ENCODE measurements around the gene CT45A10.
"Not testable (repeated sequence)": the region's sequence is repeated elsewhere in the genome, so short reads cannot be mapped to it uniquely, and the experiment has no call there.

The CT45A10 gene, protein sequence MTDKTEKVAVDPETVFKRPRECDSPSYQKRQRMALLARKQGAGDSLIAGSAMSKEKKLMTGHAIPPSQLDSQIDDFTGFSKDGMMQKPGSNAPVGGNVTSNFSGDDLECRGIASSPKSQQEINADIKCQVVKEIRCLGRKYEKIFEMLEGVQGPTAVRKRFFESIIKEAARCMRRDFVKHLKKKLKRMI

DNA sequence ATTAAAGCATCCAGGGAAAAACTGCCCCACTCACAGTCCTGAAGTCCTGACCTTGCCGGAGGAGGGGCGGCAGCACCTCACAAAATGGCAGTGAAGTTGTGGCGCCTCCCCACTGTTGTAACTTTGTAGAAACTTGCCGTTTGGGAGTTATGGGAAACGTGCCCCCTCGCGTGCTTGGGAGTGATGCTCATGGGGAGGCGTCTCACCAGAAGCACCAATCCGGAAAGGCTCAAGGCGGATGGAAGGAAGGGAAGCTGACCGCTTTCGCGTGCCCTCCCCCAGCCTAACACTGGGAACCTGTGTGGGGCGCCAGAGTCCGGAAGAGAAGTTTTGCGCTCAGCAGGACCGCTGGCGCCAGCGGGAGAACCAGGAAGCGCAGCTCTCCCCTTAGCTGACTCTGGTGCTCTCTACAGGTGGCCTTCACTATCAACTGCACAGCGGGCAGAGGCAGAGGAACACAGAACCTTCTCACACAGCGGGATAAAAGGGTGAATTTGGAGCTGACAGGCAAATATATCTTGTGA is at the start of gene CT45A10, which contains the start of gene SAGE1:
TSS of gene CT45A10 (minus strand) at position 151 of the 524 bp plus-strand sequence. CDS start 8,100 bp downstream, outside the sequence.
TSS of gene SAGE1 (plus strand) at position 423 of the 524 bp plus-strand sequence. CDS start 2,527 bp downstream, outside the sequence.
- Mint-ChIP-seq H3K9me3 (no peaks in the 10 kb centered on the region), H3K4me3 (no peak within 1 kb of the TSS), H3K4me1 (ENCODE audit: low read depth) (no peaks in the 10 kb centered on the region), H3K27me3 (no peaks in the 10 kb centered on the region), H3K36me3 (ENCODE audit: low read depth) (no peaks in the 10 kb centered on the region), H3K27ac (no peak within 1 kb of the TSS)
- intact Hi-C loops (cut with micrococcal nuclease), result no loop called here

DNA sequence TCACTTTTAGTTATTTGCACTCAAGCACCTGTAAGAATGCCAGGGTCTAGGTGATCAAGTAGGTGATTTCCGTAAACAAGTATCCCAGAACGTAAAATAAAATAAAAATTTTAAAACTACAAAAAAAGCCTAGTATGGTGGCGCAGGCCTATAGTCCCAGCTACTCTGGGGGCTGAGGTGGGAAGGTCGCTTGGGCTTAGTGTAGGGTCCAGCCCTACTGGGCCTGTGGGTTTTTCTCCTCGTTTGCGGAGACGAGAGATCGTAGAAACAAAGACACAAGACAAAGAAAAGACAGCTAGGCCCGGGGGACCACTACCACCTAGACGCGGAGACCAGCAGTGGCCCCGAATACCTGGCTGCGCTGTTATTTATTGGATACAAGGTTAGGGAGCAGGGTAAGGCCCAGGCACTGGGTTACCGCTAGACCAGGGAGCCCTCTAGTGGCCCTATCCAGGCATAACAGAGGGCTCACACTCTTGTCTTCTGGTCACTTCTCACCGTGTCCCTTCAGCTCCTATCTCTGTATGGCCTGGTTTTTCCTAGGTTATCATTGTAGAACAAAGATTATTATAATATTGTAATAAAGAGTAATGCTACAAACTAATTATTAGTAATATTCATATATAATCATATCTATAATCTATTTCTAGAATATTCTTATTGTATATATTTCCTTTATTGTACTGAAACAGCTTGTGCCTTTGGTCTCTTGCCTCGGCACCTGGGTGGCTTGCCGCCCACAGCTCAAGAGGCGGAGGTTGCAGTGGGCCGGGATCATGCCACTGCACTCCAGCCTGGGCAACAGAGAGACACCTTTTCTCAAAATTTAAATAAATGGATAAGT is 38.6 kb upstream of the CT45A10 start:
- Mint-ChIP-seq H3K4me1 (ENCODE audit: low read depth) (no peaks in the 10 kb centered on the region), H3K36me3 (ENCODE audit: low read depth) (no peaks in the 10 kb centered on the region), H3K27me3 (no peaks in the 10 kb centered on the region), H3K4me3 (no peak overlapping the region), H3K27ac (no peak overlapping the region), H3K9me3 (no peaks in the 10 kb centered on the region)
- intact Hi-C loops (cut with micrococcal nuclease), result no loop called here

DNA sequence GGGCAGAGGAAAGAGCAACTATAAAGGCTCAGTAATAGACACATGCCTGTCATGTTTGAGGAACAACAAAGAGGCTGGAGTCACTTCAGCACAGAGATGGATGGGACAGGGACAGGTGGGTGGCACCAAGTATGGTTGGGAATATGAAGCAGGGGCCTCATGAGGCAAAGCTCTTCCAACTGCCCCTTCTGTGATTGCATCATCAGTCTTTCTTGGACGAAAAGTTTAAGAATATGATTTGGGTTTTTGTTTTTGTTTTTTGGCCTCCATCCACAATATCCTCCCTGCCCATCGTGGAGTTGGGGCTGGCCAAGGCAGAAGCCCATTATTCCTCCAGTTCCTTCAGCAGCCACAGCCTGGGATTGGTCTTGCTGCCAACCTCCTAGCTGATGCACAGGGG is 34.7 kb upstream of the CT45A10 start:
- Mint-ChIP-seq H3K4me3 (no peak overlapping the region), H3K4me1 (ENCODE audit: low read depth) (no peaks in the 10 kb centered on the region), H3K27ac (no peak overlapping the region), H3K27me3 (no peaks in the 10 kb centered on the region), H3K36me3 (ENCODE audit: low read depth) (no peaks in the 10 kb centered on the region), H3K9me3 (no peaks in the 10 kb centered on the region)
- intact Hi-C loops (cut with micrococcal nuclease), result no loop called here

DNA sequence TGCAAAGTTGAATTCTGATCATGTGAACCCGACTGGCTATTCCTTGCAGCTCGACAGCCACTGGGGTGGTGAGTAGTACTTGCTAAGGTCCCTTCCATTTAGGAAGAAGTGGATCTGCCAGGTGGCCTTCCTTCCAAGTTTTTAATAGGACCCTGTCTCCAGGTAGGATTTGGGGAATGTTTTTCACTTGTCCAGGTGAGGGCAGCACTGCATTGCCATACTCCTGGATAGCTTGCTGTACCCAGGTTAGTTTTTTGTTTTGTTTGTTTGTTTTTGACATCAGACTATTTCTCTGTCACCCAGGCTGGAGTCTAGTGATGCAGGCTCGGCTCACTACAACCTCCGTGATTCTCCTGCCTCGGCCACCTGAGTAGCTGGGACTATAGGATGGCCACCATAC is 30.1 kb upstream of the CT45A10 start:
- H3K36me3 Mint-ChIP-seq (ENCODE audit: low read depth), result no peaks in the 10 kb centered on the region
- H3K9me3 Mint-ChIP-seq, result no peaks in the 10 kb centered on the region
- no peaks in the 10 kb centered on the region for H3K4me1 Mint-ChIP-seq (ENCODE audit: low read depth)
- H3K27me3 Mint-ChIP-seq, result no peaks in the 10 kb centered on the region
- no peak overlapping the region for H3K27ac Mint-ChIP-seq
- H3K4me3 Mint-ChIP-seq, result no peak overlapping the region
- intact Hi-C loops (cut with micrococcal nuclease), result no loop called here

DNA sequence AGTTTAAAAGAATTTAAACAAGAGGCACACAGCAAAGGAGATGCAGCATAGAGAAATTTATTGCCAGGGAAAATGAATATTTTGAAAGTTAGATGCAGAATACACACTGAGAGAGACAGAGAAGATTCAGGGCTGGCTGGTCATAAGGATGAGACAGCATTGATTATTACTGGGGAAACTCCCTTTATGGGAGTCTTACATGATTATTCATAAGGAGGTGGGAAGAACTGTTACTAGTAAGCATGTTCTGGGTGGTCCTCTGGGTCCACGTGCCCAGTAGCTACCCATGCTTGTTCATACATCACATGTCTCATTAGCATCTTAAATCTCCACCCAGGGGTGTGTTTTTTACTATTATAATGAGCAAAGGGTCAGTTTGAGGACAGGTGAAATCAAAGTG is 27.3 kb upstream of the CT45A10 start:
- H3K36me3 Mint-ChIP-seq (ENCODE audit: low read depth); H3K27ac Mint-ChIP-seq; H3K9me3 Mint-ChIP-seq; H3K4me3 Mint-ChIP-seq; H3K27me3 Mint-ChIP-seq; H3K4me1 Mint-ChIP-seq (ENCODE audit: low read depth); intact Hi-C loops (cut with micrococcal nuclease): not testable (repeated sequence)

DNA sequence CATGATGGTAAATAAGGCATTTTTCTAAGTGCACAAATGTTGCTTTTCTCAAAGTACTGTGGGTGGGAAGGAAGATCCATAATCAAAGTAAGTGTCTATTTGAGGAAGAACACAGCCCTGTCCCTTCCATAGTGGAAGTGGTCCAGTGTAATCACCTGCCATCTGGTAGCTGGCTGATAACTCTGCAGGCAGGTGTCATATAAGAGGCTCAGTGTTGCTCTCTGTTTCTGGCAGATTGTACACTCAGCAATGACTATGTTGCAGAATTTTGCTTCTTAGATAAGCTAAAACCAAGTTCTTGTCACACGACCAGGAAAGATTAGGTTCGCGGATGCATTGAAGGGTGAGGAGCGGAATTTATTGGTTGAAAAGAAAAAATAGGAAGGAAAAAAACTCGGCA is 21.2 kb upstream of the CT45A10 start:
- no peaks in the 10 kb centered on the region for H3K36me3 Mint-ChIP-seq (ENCODE audit: low read depth)
- no peak overlapping the region for H3K4me3 Mint-ChIP-seq
- H3K27me3 Mint-ChIP-seq, result no peaks in the 10 kb centered on the region
- no peaks in the 10 kb centered on the region for H3K9me3 Mint-ChIP-seq
- H3K27ac Mint-ChIP-seq, result no peak overlapping the region
- intact Hi-C loops (cut with micrococcal nuclease), result no loop called here
- H3K4me1 Mint-ChIP-seq (ENCODE audit: low read depth), result no peaks in the 10 kb centered on the region

DNA sequence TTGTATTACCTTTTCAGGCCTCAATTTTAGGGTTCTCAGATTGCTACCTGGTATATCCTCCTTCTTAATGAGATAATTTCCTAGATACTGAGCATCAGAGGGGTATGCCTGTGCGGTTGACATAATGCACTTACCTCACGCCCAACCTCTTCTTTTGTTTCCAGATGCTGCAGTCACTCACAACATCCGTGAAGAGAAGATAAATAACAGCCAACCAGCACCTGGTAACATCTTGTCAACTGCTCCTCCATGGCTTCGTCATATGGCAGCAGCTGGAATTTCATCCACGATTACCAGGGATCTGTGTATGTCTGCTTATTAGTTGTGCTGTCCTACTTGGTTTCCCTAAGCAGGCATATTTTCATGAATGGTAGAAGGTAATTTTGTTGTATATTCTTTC is 17.0 kb upstream of the CT45A10 start:
- intact Hi-C loops (cut with micrococcal nuclease), result no loop called here
- Mint-ChIP-seq H3K36me3 (ENCODE audit: low read depth) (no peaks in the 10 kb centered on the region), H3K4me3 (no peak overlapping the region), H3K27ac (no peak overlapping the region), H3K27me3 (no peaks in the 10 kb centered on the region), H3K9me3 (no peaks in the 10 kb centered on the region), H3K4me1 (ENCODE audit: low read depth) (no peaks in the 10 kb centered on the region)

DNA sequence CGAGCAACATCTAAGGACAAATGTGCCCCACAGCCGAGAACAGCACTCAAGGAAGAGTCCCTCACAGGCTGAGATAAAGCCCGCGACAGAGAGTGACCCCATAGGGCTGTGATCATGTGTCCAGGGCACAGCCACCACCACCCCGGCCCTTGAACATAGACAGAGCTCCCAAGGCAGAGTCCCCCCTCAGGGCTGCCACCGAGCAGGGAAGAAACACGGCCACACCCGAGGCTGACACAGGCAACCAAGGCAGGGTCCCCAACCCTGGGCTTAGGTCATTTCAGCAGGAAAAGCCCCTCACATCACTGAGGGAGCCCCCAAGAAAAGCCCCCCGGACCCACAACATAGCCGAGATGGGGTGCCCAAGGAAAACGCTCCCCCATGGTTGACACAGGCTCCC is 463 bp downstream of the CT45A10 start:
- intact Hi-C loops (cut with micrococcal nuclease), result no loop called here
- H3K27ac Mint-ChIP-seq, result no peak overlapping the region
- H3K27me3 Mint-ChIP-seq, result no peaks in the 10 kb centered on the region
- H3K4me3 Mint-ChIP-seq, result no peak overlapping the region
- no peaks in the 10 kb centered on the region for H3K4me1 Mint-ChIP-seq (ENCODE audit: low read depth)
- no peaks in the 10 kb centered on the region for H3K9me3 Mint-ChIP-seq
- no peaks in the 10 kb centered on the region for H3K36me3 Mint-ChIP-seq (ENCODE audit: low read depth)

DNA sequence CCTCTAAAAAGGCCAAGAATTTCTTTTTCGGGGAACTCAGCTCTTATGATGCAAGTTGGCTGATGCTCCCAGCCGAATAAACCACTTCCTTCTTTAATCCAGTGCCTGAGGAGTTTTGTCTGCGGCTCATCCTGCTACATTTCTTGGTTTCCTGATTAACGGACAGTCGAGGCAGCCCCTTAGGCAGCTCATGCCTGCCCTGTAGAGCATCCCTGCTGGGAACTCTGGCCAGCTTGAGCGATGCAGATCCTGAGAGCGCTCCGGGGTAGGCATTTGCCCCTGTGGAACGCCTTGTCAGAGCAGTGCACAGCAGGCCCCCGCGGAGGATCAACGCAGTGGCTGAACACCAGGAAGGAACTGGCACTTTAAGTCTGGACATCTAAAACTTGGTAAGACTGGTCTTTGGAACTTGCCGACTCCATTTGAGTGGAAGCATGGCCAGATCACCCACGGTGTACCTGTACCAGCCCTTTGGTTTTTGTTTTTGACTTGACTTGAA is 3.1 kb downstream of the CT45A10 start:
- Mint-ChIP-seq H3K4me1 (ENCODE audit: low read depth) (no peaks in the 10 kb centered on the region), H3K27ac (no peak overlapping the region), H3K9me3 (no peaks in the 10 kb centered on the region), H3K27me3 (no peaks in the 10 kb centered on the region), H3K4me3 (no peak overlapping the region), H3K36me3 (ENCODE audit: low read depth) (no peaks in the 10 kb centered on the region)
- intact Hi-C loops (cut with micrococcal nuclease), result no loop called here

DNA sequence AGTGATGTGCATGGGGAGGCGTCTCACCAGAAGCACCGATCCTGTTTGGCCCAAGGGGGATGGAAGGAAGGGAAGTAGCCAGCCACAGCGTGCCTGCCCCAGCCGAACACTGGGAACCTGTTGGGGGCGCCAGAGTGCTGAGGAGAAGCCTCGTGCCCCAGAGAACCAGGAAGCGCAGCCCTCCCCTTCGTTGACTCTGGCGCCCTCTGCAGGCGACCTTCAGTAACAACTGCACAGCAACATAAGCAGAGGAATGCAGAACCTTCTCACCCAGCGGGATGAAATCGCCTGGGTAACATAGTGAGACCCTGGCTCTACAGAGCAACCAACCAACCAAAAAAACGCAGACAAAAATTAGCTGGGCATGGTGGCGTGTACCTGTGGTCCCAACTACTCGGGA is 4.3 kb downstream of the CT45A10 start:
- H3K9me3 Mint-ChIP-seq; intact Hi-C loops (cut with micrococcal nuclease); H3K4me3 Mint-ChIP-seq; H3K27ac Mint-ChIP-seq; H3K27me3 Mint-ChIP-seq; H3K36me3 Mint-ChIP-seq (ENCODE audit: low read depth); H3K4me1 Mint-ChIP-seq (ENCODE audit: low read depth): not testable (repeated sequence)

DNA sequence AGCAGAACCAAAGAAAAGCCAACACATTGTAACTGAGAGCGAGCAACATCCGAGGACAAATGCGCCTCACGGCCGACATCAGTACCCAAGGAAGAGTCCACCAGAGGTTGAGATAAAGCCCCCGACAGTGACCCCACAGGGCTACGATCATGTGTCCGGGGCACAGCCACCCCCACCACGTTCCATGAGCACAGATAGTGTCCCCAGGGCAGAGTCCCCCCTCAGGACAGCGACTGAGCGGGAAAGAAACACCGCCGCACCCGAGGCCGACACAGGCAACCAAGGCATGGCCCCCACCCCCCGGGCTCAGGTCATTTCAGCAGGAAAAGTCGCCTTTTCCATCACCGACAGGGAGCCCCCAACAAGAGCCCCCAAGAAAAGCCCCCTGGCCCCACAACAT is 5.0 kb downstream of the CT45A10 start:
- H3K4me1 Mint-ChIP-seq (ENCODE audit: low read depth); H3K4me3 Mint-ChIP-seq; H3K27ac Mint-ChIP-seq; H3K27me3 Mint-ChIP-seq; intact Hi-C loops (cut with micrococcal nuclease); H3K9me3 Mint-ChIP-seq; H3K36me3 Mint-ChIP-seq (ENCODE audit: low read depth): not testable (repeated sequence)

DNA sequence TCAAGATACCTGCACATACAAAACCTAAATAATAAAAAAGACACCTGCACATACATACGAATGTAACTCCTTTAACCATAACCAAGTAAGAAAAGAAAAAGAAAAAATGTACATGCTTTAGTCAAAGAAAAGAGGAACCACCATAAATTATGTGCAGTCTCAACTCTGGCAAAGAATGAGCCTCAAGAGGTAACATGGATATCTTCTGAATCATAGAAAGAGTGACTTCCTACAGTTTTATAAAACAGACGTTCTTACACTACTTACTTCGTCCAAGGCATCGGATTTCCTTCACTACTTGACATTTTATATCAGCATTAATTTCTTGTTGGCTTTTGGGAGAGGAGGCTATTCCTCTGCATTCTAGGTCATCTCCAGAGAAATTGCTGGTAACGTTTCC is 10.5 kb downstream of the CT45A10 start:
- H3K9me3 Mint-ChIP-seq; H3K4me1 Mint-ChIP-seq (ENCODE audit: low read depth); H3K36me3 Mint-ChIP-seq (ENCODE audit: low read depth); H3K4me3 Mint-ChIP-seq; H3K27ac Mint-ChIP-seq; intact Hi-C loops (cut with micrococcal nuclease); H3K27me3 Mint-ChIP-seq: not testable (repeated sequence)

DNA sequence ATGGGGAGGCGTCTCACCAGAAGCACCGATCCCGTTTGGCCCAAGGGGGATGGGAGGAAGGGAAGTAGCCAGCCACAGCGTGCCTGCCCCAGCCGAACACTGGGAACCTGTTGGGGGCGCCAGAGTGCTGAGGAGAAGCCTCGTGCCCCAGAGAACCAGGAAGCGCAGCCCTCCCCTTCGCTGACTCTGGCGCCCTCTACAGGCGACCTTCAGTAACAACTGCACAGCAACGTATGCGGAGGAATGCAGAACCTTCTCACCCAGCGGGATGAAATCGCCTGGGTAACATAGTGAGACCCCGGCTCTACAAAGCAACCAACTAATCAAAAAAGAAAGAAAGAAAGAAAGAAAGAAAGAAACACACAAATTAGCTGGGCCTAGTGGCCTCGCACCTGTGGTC is 21.5 kb downstream of the CT45A10 start, which contains the start of gene CT45A9:
TSS of gene CT45A9 (minus strand) at position 101 of the 400 bp plus-strand sequence. CDS start 3,751 bp downstream, outside the sequence.
- H3K4me1 Mint-ChIP-seq (ENCODE audit: low read depth); H3K27me3 Mint-ChIP-seq; H3K9me3 Mint-ChIP-seq; H3K4me3 Mint-ChIP-seq; intact Hi-C loops (cut with micrococcal nuclease); H3K36me3 Mint-ChIP-seq (ENCODE audit: low read depth); H3K27ac Mint-ChIP-seq: not testable (repeated sequence)

DNA sequence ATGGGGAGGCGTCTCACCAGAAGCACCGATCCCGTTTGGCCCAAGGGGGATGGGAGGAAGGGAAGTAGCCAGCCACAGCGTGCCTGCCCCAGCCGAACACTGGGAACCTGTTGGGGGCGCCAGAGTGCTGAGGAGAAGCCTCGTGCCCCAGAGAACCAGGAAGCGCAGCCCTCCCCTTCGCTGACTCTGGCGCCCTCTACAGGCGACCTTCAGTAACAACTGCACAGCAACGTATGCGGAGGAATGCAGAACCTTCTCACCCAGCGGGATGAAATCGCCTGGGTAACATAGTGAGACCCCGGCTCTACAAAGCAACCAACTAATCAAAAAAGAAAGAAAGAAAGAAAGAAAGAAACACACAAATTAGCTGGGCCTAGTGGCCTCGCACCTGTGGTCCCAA is 38.8 kb downstream of the CT45A10 start, which contains the start of gene CT45A8:
TSS of gene CT45A8 (minus strand) at position 101 of the 400 bp plus-strand sequence. CDS start 3,755 bp downstream, outside the sequence.
- H3K4me3 Mint-ChIP-seq; H3K27ac Mint-ChIP-seq; H3K27me3 Mint-ChIP-seq; H3K36me3 Mint-ChIP-seq (ENCODE audit: low read depth); H3K4me1 Mint-ChIP-seq (ENCODE audit: low read depth); H3K9me3 Mint-ChIP-seq; intact Hi-C loops (cut with micrococcal nuclease): not testable (repeated sequence)
